Activated T-helper 17 cell treated with anti-CD3 and anti-CD28 coated beads, Interleukin-2, amount 50 U/mL, for 72 hours (primary cell): Measurements from ENCODE around the gene TSPOAP1. TPM values are rescaled to one million over a fixed set of nuclear protein-coding genes. Genes with fewer than 3 reads are reported as not detected.

Source experiments
- ATAC-seq: fragments of 150-1000 bp; cut with Tn5 transposase; replicated peaks from 2 replicates; pipeline ENCODE4 v1.10.0; 2021; ENCODE audit warnings: mild to moderate bottlenecking, moderate library complexity
- H3K27ac Mint-ChIP-seq: one replicate; pipeline ENCODE4 v1.8.0; 2022; ENCODE audit warnings: mixed read lengths
- H3K27me3 Mint-ChIP-seq: one replicate; pipeline ENCODE4 v1.8.0; 2022; ENCODE audit warnings: mixed read lengths
- H3K36me3 Mint-ChIP-seq: one replicate; pipeline ENCODE4 v1.8.0; 2022; ENCODE audit warnings: low read depth, mild to moderate bottlenecking, mixed read lengths
- H3K4me1 Mint-ChIP-seq: one replicate; pipeline ENCODE4 v1.8.0; 2022; ENCODE audit warnings: mixed read lengths
- H3K4me3 Mint-ChIP-seq: one replicate; pipeline ENCODE4 v1.8.0; 2022; ENCODE audit warnings: mild to moderate bottlenecking, mixed read lengths
- H3K9me3 Mint-ChIP-seq: one replicate; pipeline ENCODE4 v1.8.0; 2022; ENCODE audit warnings: mixed read lengths
- total RNA-seq, 2 donors: library from RNA; stranded (reverse); gene quantifications; one replicate each; pipeline ENCODE4 v1.2.3, GENCODE V29; 2022

The TSPOAP1 gene, protein sequence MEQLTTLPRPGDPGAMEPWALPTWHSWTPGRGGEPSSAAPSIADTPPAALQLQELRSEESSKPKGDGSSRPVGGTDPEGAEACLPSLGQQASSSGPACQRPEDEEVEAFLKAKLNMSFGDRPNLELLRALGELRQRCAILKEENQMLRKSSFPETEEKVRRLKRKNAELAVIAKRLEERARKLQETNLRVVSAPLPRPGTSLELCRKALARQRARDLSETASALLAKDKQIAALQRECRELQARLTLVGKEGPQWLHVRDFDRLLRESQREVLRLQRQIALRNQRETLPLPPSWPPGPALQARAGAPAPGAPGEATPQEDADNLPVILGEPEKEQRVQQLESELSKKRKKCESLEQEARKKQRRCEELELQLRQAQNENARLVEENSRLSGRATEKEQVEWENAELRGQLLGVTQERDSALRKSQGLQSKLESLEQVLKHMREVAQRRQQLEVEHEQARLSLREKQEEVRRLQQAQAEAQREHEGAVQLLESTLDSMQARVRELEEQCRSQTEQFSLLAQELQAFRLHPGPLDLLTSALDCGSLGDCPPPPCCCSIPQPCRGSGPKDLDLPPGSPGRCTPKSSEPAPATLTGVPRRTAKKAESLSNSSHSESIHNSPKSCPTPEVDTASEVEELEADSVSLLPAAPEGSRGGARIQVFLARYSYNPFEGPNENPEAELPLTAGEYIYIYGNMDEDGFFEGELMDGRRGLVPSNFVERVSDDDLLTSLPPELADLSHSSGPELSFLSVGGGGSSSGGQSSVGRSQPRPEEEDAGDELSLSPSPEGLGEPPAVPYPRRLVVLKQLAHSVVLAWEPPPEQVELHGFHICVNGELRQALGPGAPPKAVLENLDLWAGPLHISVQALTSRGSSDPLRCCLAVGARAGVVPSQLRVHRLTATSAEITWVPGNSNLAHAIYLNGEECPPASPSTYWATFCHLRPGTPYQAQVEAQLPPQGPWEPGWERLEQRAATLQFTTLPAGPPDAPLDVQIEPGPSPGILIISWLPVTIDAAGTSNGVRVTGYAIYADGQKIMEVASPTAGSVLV (N-terminal part only)
- 100 to 1,000 TPM in 1 of 2 donors, 10 to 100 TPM in 1; 97.2 to 107 TPM for total RNA-seq

GRCh38 chr17:58328195-58329034 is at the start of gene TSPOAP1:
Gene TSPOAP1 (minus strand): TSS chr17:58328795. CDS start chr17:58327920, 875 bp downstream.
- Mint-ChIP-seq H3K36me3 (peaks cover 89% of the 10 kb centered on the region), H3K27ac (peak within 1 kb of the TSS; percentile 100), H3K27me3 (no peaks in the 10 kb centered on the region), H3K4me3 (peak within 1 kb of the TSS; percentile 98), H3K4me1 (peaks cover 29% of the 10 kb centered on the region), H3K9me3 (no peaks in the 10 kb centered on the region)
- ATAC-seq, result peak; percentile 1

- Mint-ChIP-seq H3K4me1 (peaks cover 16% of the 10 kb centered on the region), H3K4me3 (no peak overlapping the region), H3K36me3 (no peaks in the 10 kb centered on the region), H3K27me3 (no peaks in the 10 kb centered on the region), H3K27ac (no peak overlapping the region), H3K9me3 (no peaks in the 10 kb centered on the region)
- ATAC-seq, result no peak
Measured at GRCh38 chr17:58377661-58378060, 49.1 kb upstream of the TSPOAP1 start.

GRCh38 chr17:58377093-58377601 is 48.6 kb upstream of the TSPOAP1 start:
- H3K36me3 Mint-ChIP-seq, result no peaks in the 10 kb centered on the region
- H3K27me3 Mint-ChIP-seq, result no peaks in the 10 kb centered on the region
- no peak overlapping the region for H3K4me3 Mint-ChIP-seq
- H3K9me3 Mint-ChIP-seq, result no peaks in the 10 kb centered on the region
- ATAC-seq, result no peak
- peaks cover 11% of the 10 kb centered on the region for H3K4me1 Mint-ChIP-seq
- no peak overlapping the region for H3K27ac Mint-ChIP-seq

DNA sequence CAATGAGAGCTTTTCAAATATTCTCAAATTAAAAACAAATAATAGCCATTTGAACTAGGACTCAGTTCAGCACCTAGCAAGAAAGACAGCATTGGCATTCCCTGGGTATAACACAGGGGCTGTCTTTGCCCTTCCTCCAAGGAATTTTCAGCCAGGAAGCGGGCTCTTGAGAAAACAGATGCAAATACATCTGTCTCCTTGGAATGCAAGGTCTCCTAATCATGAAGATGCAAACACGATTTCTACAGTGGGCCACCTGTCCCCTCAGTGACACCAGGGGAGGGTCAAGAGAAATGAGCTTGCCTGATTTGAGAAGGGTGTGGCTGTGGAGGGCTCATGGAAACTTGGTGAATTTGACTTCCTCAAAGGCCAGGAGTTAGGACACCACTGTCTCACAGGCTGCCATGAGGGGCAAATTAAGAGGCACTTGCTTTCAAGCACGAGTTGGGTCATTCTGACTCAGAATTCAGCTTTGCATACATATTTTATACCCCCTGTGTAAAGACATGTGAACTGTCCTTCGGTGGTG is 47.9 kb upstream of the TSPOAP1 start:
- Mint-ChIP-seq H3K27ac (no peak overlapping the region), H3K4me3 (no peak overlapping the region), H3K9me3 (no peaks in the 10 kb centered on the region), H3K27me3 (no peaks in the 10 kb centered on the region), H3K4me1 (peaks cover 7% of the 10 kb centered on the region), H3K36me3 (no peaks in the 10 kb centered on the region)
- ATAC-seq, result no peak

DNA sequence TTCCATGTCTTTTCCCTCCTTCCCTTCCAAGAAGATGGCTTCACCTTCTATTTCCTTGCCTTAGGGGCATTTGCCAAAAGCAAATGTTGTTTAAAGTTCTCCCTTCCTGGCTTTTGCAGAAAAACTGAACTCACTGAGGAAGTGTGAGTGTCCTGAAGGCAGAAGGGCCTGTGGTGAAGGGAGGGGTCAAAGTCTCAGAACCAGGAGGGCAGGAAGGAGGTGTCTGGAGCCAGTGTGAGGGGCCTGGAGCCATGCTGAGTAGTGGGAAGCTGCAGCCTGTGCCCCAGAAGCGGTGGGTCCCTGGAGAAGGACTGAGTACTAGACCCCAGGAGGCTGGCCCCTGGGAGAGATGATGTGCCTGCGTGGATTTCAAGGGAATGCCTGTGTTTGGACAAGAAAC is 47.2 kb upstream of the TSPOAP1 start:
- H3K4me1 Mint-ChIP-seq, result peaks cover 7% of the 10 kb centered on the region
- no peak for ATAC-seq
- no peak overlapping the region for H3K4me3 Mint-ChIP-seq
- H3K27ac Mint-ChIP-seq, result no peak overlapping the region
- H3K27me3 Mint-ChIP-seq, result no peaks in the 10 kb centered on the region
- no peaks in the 10 kb centered on the region for H3K36me3 Mint-ChIP-seq
- H3K9me3 Mint-ChIP-seq, result no peaks in the 10 kb centered on the region

GRCh38 chr17:58375256-58375655 is 46.7 kb upstream of the TSPOAP1 start:
- H3K36me3 Mint-ChIP-seq, result no peaks in the 10 kb centered on the region
- ATAC-seq, result no peak
- peaks cover 7% of the 10 kb centered on the region for H3K4me1 Mint-ChIP-seq
- no peaks in the 10 kb centered on the region for H3K27me3 Mint-ChIP-seq
- H3K27ac Mint-ChIP-seq, result no peak overlapping the region
- H3K4me3 Mint-ChIP-seq, result no peak overlapping the region
- H3K9me3 Mint-ChIP-seq, result no peaks in the 10 kb centered on the region

DNA sequence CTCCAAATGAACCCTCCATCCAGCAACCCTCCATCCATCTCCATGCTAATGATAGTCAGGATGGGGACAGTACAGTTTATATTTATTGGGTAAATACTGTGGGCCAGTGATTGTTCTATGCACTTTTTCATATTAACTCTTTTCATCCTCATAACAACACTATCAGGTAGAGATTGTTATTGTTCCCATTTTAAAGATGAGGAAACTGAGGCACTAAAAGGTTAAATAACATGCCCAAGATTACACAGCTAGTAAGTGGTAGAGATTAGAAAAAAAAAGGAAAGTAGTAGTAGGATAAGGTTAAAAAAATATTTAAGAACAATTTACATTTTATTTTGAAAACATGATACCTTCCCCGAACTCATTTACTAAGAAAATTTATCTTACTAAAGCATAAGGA is 45.3 kb upstream of the TSPOAP1 start:
- no peaks in the 10 kb centered on the region for H3K27me3 Mint-ChIP-seq

GRCh38 chr17:58373003-58373402 is 44.4 kb upstream of the TSPOAP1 start:
- Mint-ChIP-seq H3K27me3 (no peaks in the 10 kb centered on the region), H3K36me3 (no peaks in the 10 kb centered on the region), H3K4me1 (no peaks in the 10 kb centered on the region), H3K27ac (no peak overlapping the region), H3K9me3 (no peaks in the 10 kb centered on the region), H3K4me3 (no peak overlapping the region)
- ATAC-seq, result no peak

More for the DNA sequence above, 45.3 kb upstream of the TSPOAP1 start:
- Mint-ChIP-seq H3K27ac (peak overlapping the region; percentile 1), H3K9me3 (no peaks in the 10 kb centered on the region), H3K36me3 (no peaks in the 10 kb centered on the region), H3K4me3 (no peak overlapping the region), H3K4me1 (no peaks in the 10 kb centered on the region)
- ATAC-seq, result no peak

GRCh38 chr17:58371300-58371950 is 42.8 kb upstream of the TSPOAP1 start:
- H3K27ac Mint-ChIP-seq, result peak overlapping the region; percentile 1

GRCh38 chr17:58370716-58371115 is 42.1 kb upstream of the TSPOAP1 start:
- H3K27ac Mint-ChIP-seq, result peak overlapping the region; percentile 23
- H3K36me3 Mint-ChIP-seq, result no peaks in the 10 kb centered on the region
- no peak overlapping the region for H3K4me3 Mint-ChIP-seq
- no peak for ATAC-seq
- H3K27me3 Mint-ChIP-seq, result no peaks in the 10 kb centered on the region
- no peaks in the 10 kb centered on the region for H3K4me1 Mint-ChIP-seq
- no peaks in the 10 kb centered on the region for H3K9me3 Mint-ChIP-seq

More at GRCh38 chr17:58371300-58371950, 42.8 kb upstream of the TSPOAP1 start:
- Mint-ChIP-seq H3K9me3 (no peaks in the 10 kb centered on the region), H3K36me3 (no peaks in the 10 kb centered on the region), H3K4me3 (no peak overlapping the region), H3K27me3 (no peaks in the 10 kb centered on the region), H3K4me1 (no peaks in the 10 kb centered on the region)
- ATAC-seq, result no peak

GRCh38 chr17:58370309-58370708 is 41.7 kb upstream of the TSPOAP1 start:
- Mint-ChIP-seq H3K4me1 (no peaks in the 10 kb centered on the region), H3K36me3 (no peaks in the 10 kb centered on the region), H3K4me3 (no peak overlapping the region), H3K9me3 (no peaks in the 10 kb centered on the region), H3K27me3 (no peaks in the 10 kb centered on the region), H3K27ac (peak overlapping the region; percentile 23)
- ATAC-seq, result no peak

DNA sequence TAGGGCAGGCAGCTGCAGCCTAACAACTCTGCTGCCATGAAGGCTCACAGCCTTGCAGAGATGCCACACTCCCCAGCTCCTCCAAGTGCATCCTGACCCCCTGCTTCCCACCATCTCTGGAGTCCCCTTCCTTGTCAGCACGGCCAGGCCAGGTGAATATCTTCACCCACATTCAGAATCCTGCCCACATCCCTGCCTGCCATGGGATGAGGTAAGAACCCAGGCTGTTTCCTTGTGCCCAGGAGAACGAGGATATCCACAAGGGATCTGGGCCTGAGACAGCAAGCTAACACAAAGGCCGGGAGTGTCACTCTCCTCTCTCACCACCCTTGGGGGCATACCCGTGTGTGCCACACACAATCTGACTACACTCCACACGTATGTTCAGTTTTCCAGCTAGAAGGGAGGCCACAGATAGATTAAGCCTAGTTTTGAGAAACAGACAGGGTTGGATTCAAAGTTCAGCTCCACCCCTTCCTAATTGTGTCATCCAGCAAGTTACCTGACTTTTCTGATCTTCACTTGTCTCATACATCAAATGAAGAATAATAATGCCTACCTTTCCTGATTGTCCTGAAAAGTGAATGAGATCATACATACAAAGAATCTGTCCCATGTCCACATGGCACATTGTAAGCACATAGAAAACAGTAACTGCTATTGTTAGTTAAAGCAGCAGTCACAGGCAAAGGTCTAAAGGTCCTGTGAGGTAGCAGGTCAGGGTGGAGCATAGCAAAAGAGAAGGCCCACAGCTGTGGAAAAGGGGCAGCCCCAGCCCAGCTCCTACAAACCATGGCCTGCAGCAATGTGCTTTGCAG is 40.8 kb upstream of the TSPOAP1 start:
- no peak for ATAC-seq
- no peaks in the 10 kb centered on the region for H3K36me3 Mint-ChIP-seq
- H3K9me3 Mint-ChIP-seq, result no peaks in the 10 kb centered on the region
- H3K4me1 Mint-ChIP-seq, result no peaks in the 10 kb centered on the region
- H3K27ac Mint-ChIP-seq, result peak overlapping the region; percentile 5
- H3K4me3 Mint-ChIP-seq, result no peak overlapping the region
- no peaks in the 10 kb centered on the region for H3K27me3 Mint-ChIP-seq
